Measurements from ENCODE around the gene MYOZ2.
"Not testable (repeated sequence)": the region's sequence is repeated elsewhere in the genome, so short reads cannot be mapped to it uniquely, and the experiment has no call there.

Gene MYOZ2

GRCh38 chr4:119130365-119131065 is 5.1 kb upstream of the MYOZ2 start:
- DNase-seq = no peak

DNA sequence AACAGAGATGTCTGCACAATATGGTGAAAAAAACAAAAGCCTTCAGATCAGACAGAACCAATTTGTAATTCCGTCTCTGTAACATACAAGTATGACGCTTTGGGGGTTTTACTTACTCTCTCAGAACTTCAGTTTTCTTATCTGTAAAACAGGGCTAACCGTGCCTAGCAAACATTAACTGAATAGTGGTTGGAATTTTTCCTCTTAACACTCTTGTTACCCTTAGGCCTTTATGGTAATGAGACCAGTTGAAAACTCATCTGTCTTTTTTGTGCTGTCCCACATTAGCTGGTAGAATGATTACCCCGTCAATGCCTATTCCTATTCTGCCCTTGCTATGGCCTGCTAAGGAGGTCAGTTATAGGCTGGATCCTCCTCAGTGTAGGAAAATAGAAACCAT is 4.5 kb upstream of the MYOZ2 start:
- DNase-seq = no peak

DNA sequence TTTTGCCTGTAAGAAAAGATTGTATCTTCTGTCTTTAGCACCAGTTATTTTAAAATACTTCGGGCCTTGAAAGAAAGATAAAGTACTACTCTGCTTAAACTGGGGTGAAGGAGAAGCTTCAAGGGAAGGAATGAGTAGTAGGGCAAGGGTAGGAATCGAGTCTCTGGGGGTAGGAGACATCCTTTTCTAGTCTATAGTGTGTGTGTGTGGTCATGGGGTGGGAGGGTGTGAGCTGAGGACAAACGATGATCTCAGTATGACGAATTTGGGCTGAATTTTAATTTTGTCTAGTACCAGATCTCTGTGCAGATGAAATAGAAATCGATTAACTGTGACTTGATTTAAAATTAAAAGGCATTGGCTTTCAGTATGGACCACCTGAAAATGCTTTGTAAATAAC is 3.3 kb upstream of the MYOZ2 start:
- no peak for DNase-seq

DNA sequence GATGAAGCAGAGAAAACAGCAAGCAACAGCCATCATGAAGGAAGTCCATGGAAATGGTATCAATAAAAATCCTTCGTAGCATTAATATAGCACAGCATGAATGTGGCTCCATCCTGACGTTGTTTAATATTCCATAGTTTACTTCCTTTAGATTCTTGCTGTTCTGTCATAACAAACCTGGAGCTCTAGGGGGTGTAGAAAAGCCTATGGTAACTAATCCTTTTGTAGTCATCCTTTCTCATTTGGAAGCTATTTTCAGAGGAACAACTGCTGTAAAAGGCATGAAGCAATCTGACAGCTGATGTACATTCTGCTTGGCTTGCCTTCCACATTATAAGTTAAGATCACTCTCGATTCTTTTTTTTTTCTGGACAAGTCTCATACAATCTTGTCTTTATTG is 914 bp downstream of the MYOZ2 start:
- no peak for DNase-seq

DNA sequence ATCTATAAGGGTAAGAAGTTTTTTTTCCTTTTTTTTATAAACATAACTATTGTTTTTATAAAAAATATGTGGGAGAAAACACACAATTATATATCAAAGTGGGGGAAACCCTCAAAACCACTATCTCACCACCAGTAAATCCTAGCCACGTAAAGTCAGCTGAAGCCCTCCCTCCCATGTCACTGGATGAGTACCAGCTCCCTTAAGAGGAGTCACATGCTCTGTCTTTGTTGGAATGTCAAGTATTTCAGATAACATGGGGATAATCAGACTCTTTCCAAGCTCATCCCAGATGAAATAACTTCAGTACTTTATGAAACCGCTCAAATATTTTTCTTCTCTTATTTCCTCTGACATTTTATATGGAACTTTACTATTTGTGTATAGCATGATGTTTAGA is 2.4 kb downstream of the MYOZ2 start:
- no peak for DNase-seq

DNA sequence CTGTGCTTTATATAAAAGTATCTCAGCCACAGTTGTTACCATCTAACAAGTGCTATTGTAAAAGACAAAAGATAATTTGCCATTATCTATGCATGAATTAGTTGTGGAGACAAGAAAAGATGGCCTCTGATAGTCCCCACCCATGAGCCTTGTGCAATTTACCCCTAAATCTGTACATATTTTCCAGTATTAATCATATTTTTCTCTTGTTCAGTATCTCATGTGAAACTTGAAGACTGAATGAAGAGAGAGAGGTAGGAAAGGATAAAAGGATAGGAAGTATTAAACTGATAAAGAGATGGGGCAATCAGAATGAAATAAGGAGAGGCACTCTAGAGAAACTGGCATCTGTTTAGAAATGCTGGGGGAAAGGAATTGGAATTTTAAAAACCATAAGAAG is 3.7 kb downstream of the MYOZ2 start:
- DNase-seq = no peak

- no peak for DNase-seq
Observed at GRCh38 chr4:119139822-119140252, 4.2 kb downstream of the MYOZ2 start.

GRCh38 chr4:119141283-119141682 is 5.7 kb downstream of the MYOZ2 start:
- DNase-seq = not testable (repeated sequence)

- no peak for DNase-seq
Observed at GRCh38 chr4:119142833-119143232, 7.2 kb downstream of the MYOZ2 start.

DNA sequence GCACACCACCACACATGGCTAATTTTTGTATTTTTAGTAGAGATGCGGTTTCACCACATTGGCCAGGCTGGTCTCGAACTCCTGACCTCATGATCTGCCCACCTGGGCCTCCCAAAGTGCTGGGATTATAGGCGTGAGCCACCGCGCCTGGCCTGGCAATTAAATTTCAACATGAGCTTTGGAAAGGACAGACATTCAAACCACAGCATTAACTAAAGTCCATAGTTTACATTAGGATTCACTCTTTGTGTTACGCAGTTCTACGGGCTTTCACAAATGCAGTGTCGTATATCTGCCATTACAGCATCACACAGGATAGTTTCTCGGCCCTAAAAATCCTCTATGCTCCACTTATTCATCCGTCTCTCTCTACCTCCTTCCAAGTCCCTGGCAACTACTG is 7.7 kb downstream of the MYOZ2 start:
- DNase-seq = not testable (repeated sequence)

DNA sequence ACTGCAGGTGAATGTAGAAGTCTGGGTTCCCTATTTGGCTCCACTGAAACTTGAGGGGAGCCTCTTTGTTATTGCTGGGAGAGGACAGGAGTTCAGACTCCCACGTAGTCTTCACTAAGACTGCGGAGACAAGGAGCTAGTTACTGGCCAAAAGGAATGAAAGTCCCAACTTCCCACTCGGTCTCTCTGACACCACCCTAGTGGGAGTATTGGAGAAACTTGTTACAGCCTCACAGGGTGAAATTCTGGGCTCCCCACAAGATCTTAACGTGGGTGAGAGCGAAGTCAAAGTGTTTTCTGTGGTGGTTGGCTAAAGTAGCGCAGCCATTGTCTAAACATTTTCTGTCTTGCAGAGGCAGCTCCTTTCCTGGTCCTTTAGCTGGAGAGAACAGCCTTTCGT is 13.5 kb downstream of the MYOZ2 start:
- DNase-seq = no peak

DNA sequence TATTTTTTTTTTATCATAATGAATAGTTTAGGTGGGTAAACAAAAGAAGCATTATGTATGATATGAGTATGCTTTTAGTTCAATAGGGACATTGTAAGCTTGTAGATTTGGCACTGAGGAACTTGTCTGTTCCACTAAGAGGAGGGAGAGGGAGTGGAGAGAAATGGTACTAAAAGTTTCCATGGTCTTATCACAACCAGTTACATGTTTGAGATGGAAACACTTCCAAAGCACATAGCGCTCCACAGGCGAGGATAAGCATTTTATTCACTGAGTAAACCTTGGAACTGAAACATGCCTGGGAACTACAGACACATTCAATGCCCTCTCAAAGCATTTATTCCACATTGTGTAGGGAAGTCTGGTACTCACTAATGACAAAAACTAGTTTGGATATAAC is 15.5 kb downstream of the MYOZ2 start:
- no peak for DNase-seq

GRCh38 chr4:119152741-119153140 is 17.1 kb downstream of the MYOZ2 start:
- no peak for DNase-seq

GRCh38 chr4:119162174-119162573 is 26.5 kb downstream of the MYOZ2 start:
- DNase-seq = no peak

GRCh38 chr4:119165767-119166166 is 30.1 kb downstream of the MYOZ2 start:
- no peak for DNase-seq

GRCh38 chr4:119170195-119170594 is 34.6 kb downstream of the MYOZ2 start:
- no peak for DNase-seq

DNA sequence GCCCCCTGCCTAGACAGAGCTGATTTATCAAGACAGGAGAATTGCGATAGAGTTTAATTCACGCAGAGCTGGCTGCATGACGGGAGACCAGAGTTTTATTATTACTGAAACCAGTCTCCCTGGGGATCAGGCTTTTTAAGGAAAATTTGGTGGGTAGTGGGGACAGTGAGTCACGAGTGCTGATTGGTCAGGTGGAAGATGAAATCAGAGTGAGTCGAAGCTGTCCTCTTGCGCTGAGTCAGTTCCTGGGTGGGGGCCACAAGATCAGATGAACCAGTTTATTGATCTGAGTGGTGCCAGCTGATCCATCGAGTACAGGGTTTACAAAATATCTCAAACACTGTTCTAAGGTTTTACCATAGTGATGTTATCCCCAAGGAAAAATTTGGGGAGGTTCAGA is 36.6 kb downstream of the MYOZ2 start:
- DNase-seq = peak; percentile 14

DNA sequence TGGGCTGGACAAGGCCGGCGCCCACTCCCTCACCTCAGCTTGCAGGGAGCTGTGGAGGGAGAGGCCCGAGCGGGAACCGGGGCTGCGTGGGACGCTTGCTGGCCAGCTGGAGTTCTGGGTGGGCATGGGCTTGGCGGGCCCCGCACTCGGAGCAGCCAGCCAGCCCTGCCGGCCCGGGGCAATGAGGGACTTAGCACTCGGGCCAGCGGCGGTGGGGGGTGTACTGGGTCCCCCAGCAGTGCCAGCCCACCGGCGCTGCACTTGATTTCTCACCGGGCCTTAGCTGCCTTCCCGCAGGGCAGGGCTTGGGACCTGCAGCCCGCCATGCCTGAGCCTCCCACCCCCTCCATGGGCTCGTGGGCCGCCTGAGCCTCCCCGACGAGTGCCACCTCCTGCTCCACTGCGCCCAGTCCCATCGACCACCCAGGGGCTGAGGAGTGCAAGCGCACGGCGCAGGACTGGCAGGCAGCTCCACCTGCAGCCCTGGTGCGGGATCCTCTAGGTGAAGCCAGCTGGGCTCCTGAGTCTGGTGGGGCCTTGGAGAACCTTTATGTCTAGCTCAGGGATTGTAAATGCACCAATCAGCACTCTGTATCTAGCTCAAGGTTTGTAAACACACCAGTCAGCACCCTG is 38.2 kb downstream of the MYOZ2 start:
- DNase-seq = not testable (repeated sequence)

GRCh38 chr4:119179011-119179410 is 43.4 kb downstream of the MYOZ2 start:
- no peak for DNase-seq

- DNase-seq = no peak
Observed at GRCh38 chr4:119184128-119184527, 48.5 kb downstream of the MYOZ2 start.

- no peak for DNase-seq
Observed at GRCh38 chr4:119189638-119190037, 54.0 kb downstream of the MYOZ2 start.

DNA sequence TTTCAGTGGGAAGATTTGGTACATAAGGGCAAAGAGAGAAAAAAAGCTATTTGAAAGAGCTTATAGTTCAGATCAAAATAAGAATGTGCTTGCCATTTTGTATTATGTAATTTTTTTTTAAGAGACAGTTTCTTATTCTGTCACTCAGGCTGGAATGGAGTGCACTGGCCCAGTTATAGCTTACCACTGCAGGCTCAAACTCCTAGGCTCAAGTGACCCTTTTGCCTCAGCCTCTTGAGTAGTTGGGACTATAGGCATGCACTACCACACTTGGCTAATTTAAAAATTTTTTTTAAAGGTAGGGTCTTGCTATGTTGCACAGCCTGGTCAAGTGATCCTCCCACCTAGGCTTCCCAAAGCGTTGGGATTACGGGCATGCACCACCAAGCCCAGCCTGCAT is 54.7 kb downstream of the MYOZ2 start:
- no peak for DNase-seq

- no peak for DNase-seq
Observed at GRCh38 chr4:119191505-119191904, 55.9 kb downstream of the MYOZ2 start.

- no peak for DNase-seq
Observed at GRCh38 chr4:119197772-119198212, 62.2 kb downstream of the MYOZ2 start.

DNA sequence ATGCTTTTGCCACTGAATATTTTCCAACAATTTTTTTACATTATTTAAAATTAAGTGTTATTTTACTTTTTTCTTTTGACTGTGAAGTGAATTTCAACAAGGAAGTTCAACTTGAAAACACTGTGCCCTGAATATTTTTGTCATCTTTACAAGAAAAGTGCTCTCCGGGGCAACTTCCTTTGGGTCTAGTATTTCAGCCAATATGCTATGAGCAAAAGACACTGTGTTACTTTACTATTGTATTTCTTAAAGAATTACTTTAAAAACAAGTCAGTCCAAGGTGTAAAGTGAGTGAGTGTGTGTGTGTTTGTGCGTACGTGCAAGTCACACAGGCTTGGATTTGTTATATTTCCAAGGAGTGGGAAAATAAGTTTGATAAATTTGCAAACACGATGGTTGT is 69.3 kb downstream of the MYOZ2 start:
- no peak for DNase-seq

All from activated CD4-positive, alpha-beta T cell treated with anti-CD3 and anti-CD28 coated beads for 48 hours (primary cell).